Measurements from ENCODE around the gene NR2E1.

NR2E1 gene

GRCh38 chr6:108156180-108156937, 9.5 kb upstream of the NR2E1 start:
- DNase-seq (ENCODE audit: low spot score), result no peak

GRCh38 chr6:108156938-108157233, 8.9 kb upstream of the NR2E1 start:
- DNase-seq (ENCODE audit: low spot score), result no peak

GRCh38 chr6:108157234-108157980, 8.4 kb upstream of the NR2E1 start:
- no peak for DNase-seq (ENCODE audit: low spot score)

- no peak for DNase-seq (ENCODE audit: low spot score)
Observed at GRCh38 chr6:108157981-108158525, 7.8 kb upstream of the NR2E1 start.

- no peak for DNase-seq (ENCODE audit: low spot score)
Observed at GRCh38 chr6:108159981-108160380, 5.8 kb upstream of the NR2E1 start.

GRCh38 chr6:108161724-108162282, 4.0 kb upstream of the NR2E1 start:
- DNase-seq (ENCODE audit: low spot score), result no peak

- DNase-seq (ENCODE audit: low spot score), result no peak
Observed at GRCh38 chr6:108163267-108163643, 2.6 kb upstream of the NR2E1 start.

GRCh38 chr6:108163644-108164542, 1.9 kb upstream of the NR2E1 start:
- DNase-seq (ENCODE audit: low spot score), result no peak

- no peak for DNase-seq (ENCODE audit: low spot score)
Observed at GRCh38 chr6:108164543-108164814, 1.3 kb upstream of the NR2E1 start.

GRCh38 chr6:108164815-108165706, 761 bp upstream of the NR2E1 start:
- no peak for DNase-seq (ENCODE audit: low spot score)

GRCh38 chr6:108166664-108167448, 1.0 kb downstream of the NR2E1 start:
- no peak for DNase-seq (ENCODE audit: low spot score)

- DNase-seq (ENCODE audit: low spot score), result no peak
Observed at GRCh38 chr6:108167449-108168089, 1.7 kb downstream of the NR2E1 start.

GRCh38 chr6:108168090-108168463, 2.3 kb downstream of the NR2E1 start:
- no peak for DNase-seq (ENCODE audit: low spot score)

- DNase-seq (ENCODE audit: low spot score), result no peak
Observed at GRCh38 chr6:108168501-108169463, 3.0 kb downstream of the NR2E1 start.

GRCh38 chr6:108169464-108170331, 3.9 kb downstream of the NR2E1 start:
- no peak for DNase-seq (ENCODE audit: low spot score)

- no peak for DNase-seq (ENCODE audit: low spot score)
Observed at GRCh38 chr6:108170332-108171290, 4.8 kb downstream of the NR2E1 start.
